ENCODE results near the gene TTC33. TPM values are rescaled to one million over a fixed set of nuclear protein-coding genes. Genes with fewer than 3 reads are reported as not detected.

Gene TTC33
- total and polyA plus RNA-seq, 2 of the 13 experiments (the other 11 are each of a cell fraction or from before 2014, with no cell fraction given), result 4.5 to 20.0 TPM

- no peak overlapping the region for H3K9ac ChIP-seq (ENCODE audit: insufficient read depth, low read depth, low read length)
- intact Hi-C loops (cut with micrococcal nuclease; ENCODE audit: unreplicated experiment) (no loop called here), in situ Hi-C loops (cut with HindIII; ENCODE audit: extremely low pct_ligation_motif_present, low pct_unique_long_range_greater_than_20kb) (loop anchor here (25.0 kb wide), 1 partner anchor 1088 kb away; no protein-coding TSS in a partner anchor)
These were observed 80.2 kb downstream of the TTC33 start for GRCh38 chr5:40675396-40676133.

More at GRCh38 chr5:40675396-40676133, 80.2 kb downstream of the TTC33 start:
- Histone ChIP-seq H3K9me3 (ENCODE audit: low read length) (no peaks in the 10 kb centered on the region), H3K4me1 (ENCODE audit: insufficient read depth, low read length) (peaks cover 12% of the 10 kb centered on the region; the same call in 1 of the 2 replicates), H3K4me2 (ENCODE audit: low read depth, low read length) (no peak overlapping the region), H2AFZ (ENCODE audit: low read length) (no peak overlapping the region), H3K27ac (ENCODE audit: extremely low read length, insufficient read depth, low read length) (no peak overlapping the region), H3K27me3 (ENCODE audit: control insufficient read depth in 1 of 2, insufficient read depth in 2 of 2, low read length in 2 of 2) (peaks cover 0 to 7% of the 10 kb centered on the region in 2 experiments; a peak in 2 of 5 replicates), H3K79me2 (ENCODE audit: insufficient read depth, low read length) (no peaks in the 10 kb centered on the region), H3K36me3 (replicated peaks in 1 of 2; ENCODE audit: control insufficient read depth in 1 of 2, insufficient read depth in 2 of 2, low read length in 2 of 2) (no peaks in the 10 kb centered on the region), H4K20me1 (ENCODE audit: insufficient read depth, low read length) (no peaks in the 10 kb centered on the region), H3K4me3 (replicated peaks in 1 of 3; ENCODE audit: insufficient read depth in 1 of 3, low read depth in 2 of 3, low read length in 3 of 3) (no peak overlapping the region)
- TF ChIP-seq MYPOP (CRISPR knock-in tag; IDR thresholded peaks at IDR 0.05), result no peak
- no peak for TF ChIP-seq GTF3A (CRISPR knock-in tag; conservative IDR thresholded peaks at IDR 0.05)
- no peak for TF ChIP-seq ZSCAN20 (CRISPR knock-in tag; IDR thresholded peaks at IDR 0.05; ENCODE audit: borderline replicate concordance)
- TF ChIP-seq MED1 (CRISPR knock-in tag; IDR thresholded peaks at IDR 0.05), result no peak
- no peak for TF ChIP-seq SRSF9 (IDR thresholded peaks at IDR 0.05; ENCODE audit: borderline replicate concordance, insufficient read depth, low read depth, low read length, poor library complexity, severe bottlenecking)
- no peak for TF ChIP-seq SRSF1 (optimal IDR thresholded peaks at IDR 0.05; ENCODE audit: low read depth, low read length)
- no peak for TF ChIP-seq RELA (CRISPR knock-in tag; IDR thresholded peaks at IDR 0.05)
- no peak for TF ChIP-seq NR0B2 (CRISPR knock-in tag; IDR thresholded peaks at IDR 0.05)
- DNase-seq (ENCODE audit: low spot score), result no peak
- CTCF ChIA-PET (ENCODE audit: low intra/inter-chr PET ratio, low total read pairs), result no interaction called here
- POLR2A ChIA-PET, result no interaction called here
- FAIRE-seq, result no peak
- ATAC-seq, result no peak
- no TSS peak for BruUV-seq (replicated peaks)
- 54% methylated on average over 7 of the region's 7 CpGs for WGBS (ENCODE audit: low lambda C conversion rate)
